Measurements from ENCODE around the gene SMIM28. TPM values are rescaled to one million over a fixed set of nuclear protein-coding genes. Genes with fewer than 3 reads are reported as not detected.

The SMIM28 gene
- total and polyA plus RNA-seq, 9 of the 15 experiments (the other 6 are each of a cell fraction or from before 2014, with no cell fraction given): not detected

GRCh38 chr6:138403801-138404665, 26.3 kb downstream of the SMIM28 start, which contains the start of gene HEBP2 (continued):
- TF ChIP-seq AFF4 (CRISPR knock-in tag; IDR thresholded peaks at IDR 0.05) (peak; percentile 95), SOX6 (IDR thresholded peaks at IDR 0.05) (peak; percentile 87), PPARD (CRISPR knock-in tag; IDR thresholded peaks at IDR 0.05) (no peak), NFXL1 (CRISPR knock-in tag; IDR thresholded peaks at IDR 0.05) (no peak), ZNF280B (CRISPR knock-in tag; IDR thresholded peaks at IDR 0.05) (no peak), MCM3 (IDR thresholded peaks at IDR 0.05) (no peak), KAT8 (IDR thresholded peaks at IDR 0.05; ENCODE audit: low read depth) (no peak), HDAC2 (IDR thresholded peaks at IDR 0.05) (no peak), ZKSCAN1 (IDR thresholded peaks at IDR 0.05; ENCODE audit: low read depth, low read length) (peak; percentile 19; the same call in 1 of the 2 replicates), ATF4 (CRISPR knock-in tag; IDR thresholded peaks at IDR 0.05) (no peak), XRCC5 (IDR thresholded peaks at IDR 0.05; ENCODE audit: low read depth, low read length) (peak; percentile 58; the same call in 1 of the 2 replicates), ZNF707 (CRISPR knock-in tag; conservative IDR thresholded peaks at IDR 0.05) (no peak), ZBED1 (IDR thresholded peaks at IDR 0.05) (no peak), NCOR1 (IDR thresholded peaks at IDR 0.05) (peak; percentile 35), GTF2F1 (IDR thresholded peaks at IDR 0.05; ENCODE audit: low read depth, low read length) (peak; percentile 72), RBM39 (optimal IDR thresholded peaks at IDR 0.05; ENCODE audit: low read depth, low read length) (no peak), ZBTB5 (IDR thresholded peaks at IDR 0.05) (no peak), BHLHE40 (IDR thresholded peaks at IDR 0.05; ENCODE audit: low read length) (peak; percentile 18; the same call in 1 of the 2 replicates), ETS2 (tag; IDR thresholded peaks at IDR 0.05; ENCODE audit: borderline replicate concordance, poor library complexity, severe bottlenecking) (no peak), HNRNPUL1 (IDR thresholded peaks at IDR 0.05; ENCODE audit: low read length) (no peak), MAZ (CRISPR knock-in tag; conservative IDR thresholded peaks at IDR 0.05 in 1 of 2, IDR thresholded peaks at IDR 0.05 in 1 of 2) (peak; percentile 98 to 99), CHD2 (IDR thresholded peaks at IDR 0.05; ENCODE audit: low read depth, low read length) (no peak)
